Prostate gland (tissue), 2 donors: ENCODE results near the gene FOLR2.

Experiments used
- CTCF ChIP-seq, 4 experiments: fragments of 200-600 bp in 2 of 4; fragments of 450-650 bp in 2 of 4; sonication (generic) in 2 of 4; IDR thresholded peaks; 1 replicate in 3 of 4; 2 replicates in 1 of 4; pipeline ENCODE4 v1.5.1; 2016 to 2019; ENCODE audit warnings: antibody characterized with exemption in 4 of 4, mild to moderate bottlenecking in 2 of 4, moderate library complexity in 2 of 4
- POLR2A ChIP-seq: fragments of 450-650 bp; IDR thresholded peaks from one replicate; pipeline ENCODE4 v1.6.1; 2016; ENCODE audit warnings: antibody characterized with exemption, mild to moderate bottlenecking

- TF ChIP-seq CTCF (IDR thresholded peaks at IDR 0.05) (no peak), POLR2A (no peak)
Measured at GRCh38 chr11:72251614-72252013, 35.0 kb downstream of the FOLR2 start.
